ENCODE measurements around the gene LPGAT1.
"Not testable (repeated sequence)": the region's sequence is repeated elsewhere in the genome, so short reads cannot be mapped to it uniquely, and the experiment has no call there.

LPGAT1 gene

GRCh38 chr1:211732293-211732980 lies 98.1 kb downstream of the LPGAT1 start:
- DNase-seq, result no peak

GRCh38 chr1:211731456-211732292 lies 98.9 kb downstream of the LPGAT1 start:
- DNase-seq, result no peak

- no peak for DNase-seq
Observed at GRCh38 chr1:211730347-211730746, 100.2 kb downstream of the LPGAT1 start.

DNA sequence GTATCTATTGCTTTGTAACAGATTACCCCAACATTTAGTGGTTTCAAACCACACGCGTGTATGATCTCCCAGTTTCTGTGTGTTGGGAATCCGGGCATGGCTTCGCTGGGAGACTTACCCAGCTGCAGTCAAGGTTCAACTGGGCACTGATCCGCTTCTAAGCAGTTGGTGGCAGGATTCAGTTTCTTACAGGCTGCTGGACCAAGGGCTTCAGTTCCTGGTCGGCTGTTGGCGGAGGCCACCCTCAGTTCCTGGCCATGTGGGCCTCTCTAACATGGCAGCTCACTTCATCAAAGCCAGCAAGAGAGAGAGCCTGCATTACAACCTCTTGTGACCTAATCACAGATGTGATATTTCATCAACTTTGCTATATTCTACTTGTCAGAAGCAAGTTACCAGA lies 101.3 kb downstream of the LPGAT1 start:
- no peak for DNase-seq

- no peak for DNase-seq
Observed at GRCh38 chr1:211726467-211726995, 104.0 kb downstream of the LPGAT1 start.

- no peak for DNase-seq
Observed at GRCh38 chr1:211724687-211725196, 105.8 kb downstream of the LPGAT1 start.

DNA sequence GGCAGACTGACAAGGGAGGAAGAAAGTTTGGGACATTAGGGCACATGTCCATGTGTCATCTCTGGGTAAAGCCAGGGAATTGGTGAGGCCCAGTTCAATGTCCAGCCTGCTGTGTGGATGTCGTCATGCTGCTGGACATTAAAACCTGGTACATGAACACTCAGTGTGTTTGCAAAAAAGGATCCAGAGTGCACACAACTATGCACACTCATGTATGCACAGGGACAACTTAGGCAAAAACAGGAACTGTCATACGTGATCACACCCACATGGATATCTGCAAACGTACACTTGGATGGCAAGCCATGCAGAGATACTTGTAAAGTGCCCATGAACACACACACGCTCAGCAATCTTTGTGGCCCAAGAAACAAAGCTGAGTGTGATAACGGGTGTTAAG lies 107.3 kb downstream of the LPGAT1 start:
- no peak for DNase-seq

GRCh38 chr1:211722277-211723175 lies 108.0 kb downstream of the LPGAT1 start:
- DNase-seq, result no peak

DNA sequence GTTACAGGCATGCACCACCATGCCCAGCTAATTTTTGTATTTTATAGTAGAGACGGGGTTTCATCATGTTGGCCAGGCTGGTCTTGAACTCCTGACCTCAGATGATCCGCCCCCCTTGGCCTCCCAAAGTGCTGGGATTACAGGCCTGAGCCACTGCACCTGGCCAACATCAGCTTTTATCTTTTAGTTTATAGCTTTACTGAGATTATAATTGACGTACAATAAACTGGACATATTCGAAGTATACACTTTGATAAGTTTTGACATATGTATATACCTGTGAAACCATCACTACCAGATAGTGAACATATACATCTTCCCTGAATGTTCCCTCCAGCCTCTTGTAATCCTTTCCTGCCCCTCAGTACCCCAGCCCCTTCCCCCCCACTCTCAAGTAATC lies 114.0 kb downstream of the LPGAT1 start:
- not testable (repeated sequence) for DNase-seq

DNA sequence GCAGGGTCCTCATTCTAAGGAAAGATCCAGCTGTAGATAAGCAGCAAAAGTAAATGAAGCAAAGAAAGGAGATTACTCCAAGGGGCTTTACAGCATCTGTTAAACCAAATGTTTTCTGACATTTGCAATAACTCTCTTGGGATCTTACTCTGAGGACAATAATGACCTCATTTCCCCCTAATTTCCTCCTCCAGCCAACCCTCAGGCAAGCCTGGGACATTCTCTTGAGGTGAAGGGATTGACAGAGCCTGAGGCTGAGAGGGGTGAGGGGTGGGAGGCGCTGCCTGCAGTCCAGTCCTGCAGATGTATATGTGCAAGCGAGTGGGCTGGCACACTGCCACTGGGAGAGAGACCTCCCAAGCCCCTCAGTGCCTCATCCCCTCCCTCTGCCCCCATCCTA lies 114.6 kb downstream of the LPGAT1 start:
- DNase-seq, result no peak

DNA sequence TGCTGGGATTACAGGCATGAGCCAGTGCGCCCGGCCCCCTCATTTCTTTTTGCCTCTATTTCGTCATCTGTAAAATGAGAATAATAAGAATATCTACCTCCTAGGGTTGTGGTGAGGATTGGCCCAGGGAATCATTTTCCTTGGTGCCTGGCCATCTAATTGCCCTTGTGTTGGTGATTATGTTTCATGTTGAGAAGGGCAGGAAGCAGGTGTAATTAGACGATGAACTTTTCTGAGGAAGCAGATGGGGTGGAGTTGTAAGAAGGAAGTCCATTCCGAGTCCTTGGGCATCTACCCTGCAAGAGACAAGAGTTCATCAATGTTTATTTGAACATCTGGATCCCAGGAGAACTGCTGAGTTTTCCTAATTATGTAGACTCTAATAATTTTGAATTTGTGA lies 116.4 kb downstream of the LPGAT1 start:
- DNase-seq, result no peak

- no peak for DNase-seq
Observed at GRCh38 chr1:211713231-211713630, 117.3 kb downstream of the LPGAT1 start.

DNA sequence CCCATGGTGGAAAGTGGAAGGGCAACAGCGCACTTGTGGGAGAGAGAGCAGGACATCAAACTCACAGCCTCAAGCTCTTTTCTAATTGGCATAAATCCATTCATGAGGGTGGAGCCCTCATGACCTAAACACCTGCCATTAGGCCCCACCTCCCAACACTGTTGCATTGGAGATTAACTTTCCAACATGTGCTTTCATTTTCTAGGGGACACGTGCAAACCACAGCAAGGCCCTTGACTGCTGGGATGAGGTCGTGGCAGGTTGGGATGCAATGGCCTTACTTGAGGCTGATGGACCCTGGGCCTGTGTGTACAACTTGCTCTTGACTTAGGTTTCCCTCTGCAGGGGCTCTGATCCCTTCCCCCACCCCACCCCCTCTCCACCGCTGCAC lies 119.3 kb downstream of the LPGAT1 start:
- peak; percentile 28 for DNase-seq

DNA sequence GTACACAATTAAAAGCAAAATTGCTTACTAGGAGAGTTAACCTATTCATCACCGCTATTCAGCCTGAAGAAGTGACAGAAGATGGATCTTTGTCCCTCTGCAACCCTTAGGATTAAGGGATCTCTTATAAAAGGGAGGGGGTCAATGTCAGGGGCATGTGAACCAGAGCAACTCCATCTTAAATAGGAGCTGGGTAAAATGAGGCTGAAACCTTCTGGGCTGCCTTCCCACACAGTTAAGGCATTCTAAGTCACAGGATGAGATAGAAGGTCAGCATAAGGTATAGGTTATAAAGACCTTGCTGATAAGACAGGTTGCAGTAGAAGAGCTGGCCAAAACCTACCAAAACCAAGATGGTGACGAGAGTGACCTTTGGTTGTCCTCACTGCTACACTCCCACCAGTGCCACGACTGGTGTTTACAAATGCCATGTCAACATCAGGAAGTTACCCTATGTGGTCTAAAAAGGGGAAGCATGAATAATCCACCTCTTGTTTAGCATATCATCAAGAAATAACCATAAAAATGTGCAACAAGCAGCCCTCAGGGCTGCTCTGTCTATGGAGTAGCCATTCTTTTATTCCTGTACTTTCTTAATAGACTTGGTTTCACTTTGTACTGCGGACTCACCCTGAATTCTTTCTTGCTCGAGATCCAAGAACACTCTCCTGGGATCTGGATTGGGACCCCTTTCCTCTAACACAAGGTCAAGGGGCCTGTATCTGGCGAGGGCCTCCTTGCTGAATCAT lies 119.8 kb downstream of the LPGAT1 start:
- DNase-seq, result no peak

DNA sequence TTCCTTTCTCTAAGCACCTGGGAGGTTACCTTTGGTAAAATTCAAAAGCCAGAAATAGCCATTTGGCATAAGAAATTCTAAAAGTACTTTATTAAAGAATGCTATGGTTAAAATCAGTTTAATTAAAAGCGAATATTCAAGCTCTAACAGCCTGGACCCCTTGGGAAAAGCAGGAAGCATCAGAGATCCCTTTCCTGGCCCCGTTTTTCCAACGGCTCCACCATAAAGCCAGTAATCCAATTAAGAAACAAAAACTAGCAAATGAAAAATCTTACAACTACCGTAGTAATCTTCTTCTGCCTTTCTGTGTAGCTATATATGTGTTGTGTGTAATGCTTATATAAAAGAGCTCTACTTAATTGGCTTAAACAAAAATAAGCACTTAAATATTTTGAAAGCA lies 121.6 kb downstream of the LPGAT1 start:
- DNase-seq, result no peak

DNA sequence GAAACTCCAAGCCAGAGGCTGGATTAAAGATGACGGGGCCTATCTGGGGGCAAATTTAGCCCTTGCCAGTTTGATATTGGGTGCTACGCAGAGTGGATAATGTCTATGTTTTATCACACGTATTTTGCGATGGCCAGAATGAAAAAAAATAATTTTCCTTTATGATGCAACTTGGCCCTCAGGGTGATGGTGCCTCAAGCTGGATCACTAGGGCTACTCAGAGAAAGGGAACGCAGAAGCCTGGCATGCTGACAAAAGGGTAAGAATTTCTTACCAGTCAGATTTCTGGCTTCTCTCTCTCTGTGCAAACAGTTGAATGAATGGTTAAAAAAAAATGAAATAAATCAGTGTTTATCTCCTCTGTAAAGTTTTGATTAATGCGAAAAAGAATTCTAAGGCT lies 122.6 kb downstream of the LPGAT1 start:
- no peak for DNase-seq

GRCh38 chr1:211705467-211706091 lies 125.0 kb downstream of the LPGAT1 start:
- no peak for DNase-seq

DNA sequence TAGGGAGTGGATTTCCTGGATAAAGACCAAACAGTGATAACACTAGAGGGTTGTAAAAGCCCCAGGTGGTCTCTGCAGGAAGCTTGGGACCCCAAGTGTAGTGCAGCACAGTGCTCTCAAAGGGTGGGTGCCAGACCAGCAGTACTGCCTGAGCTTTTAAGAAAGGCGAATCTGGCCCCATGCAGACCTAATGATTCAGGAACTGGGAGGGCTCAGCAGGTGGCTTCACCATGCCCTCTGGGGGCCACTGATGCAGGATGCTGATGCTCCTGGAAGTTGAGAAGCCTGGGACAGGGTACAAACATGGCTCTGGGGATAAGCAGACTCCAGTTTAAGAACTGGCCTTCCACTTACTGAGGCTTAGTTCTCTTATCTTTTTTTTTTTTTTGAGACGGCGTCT lies 126.0 kb downstream of the LPGAT1 start:
- no peak for DNase-seq

DNA sequence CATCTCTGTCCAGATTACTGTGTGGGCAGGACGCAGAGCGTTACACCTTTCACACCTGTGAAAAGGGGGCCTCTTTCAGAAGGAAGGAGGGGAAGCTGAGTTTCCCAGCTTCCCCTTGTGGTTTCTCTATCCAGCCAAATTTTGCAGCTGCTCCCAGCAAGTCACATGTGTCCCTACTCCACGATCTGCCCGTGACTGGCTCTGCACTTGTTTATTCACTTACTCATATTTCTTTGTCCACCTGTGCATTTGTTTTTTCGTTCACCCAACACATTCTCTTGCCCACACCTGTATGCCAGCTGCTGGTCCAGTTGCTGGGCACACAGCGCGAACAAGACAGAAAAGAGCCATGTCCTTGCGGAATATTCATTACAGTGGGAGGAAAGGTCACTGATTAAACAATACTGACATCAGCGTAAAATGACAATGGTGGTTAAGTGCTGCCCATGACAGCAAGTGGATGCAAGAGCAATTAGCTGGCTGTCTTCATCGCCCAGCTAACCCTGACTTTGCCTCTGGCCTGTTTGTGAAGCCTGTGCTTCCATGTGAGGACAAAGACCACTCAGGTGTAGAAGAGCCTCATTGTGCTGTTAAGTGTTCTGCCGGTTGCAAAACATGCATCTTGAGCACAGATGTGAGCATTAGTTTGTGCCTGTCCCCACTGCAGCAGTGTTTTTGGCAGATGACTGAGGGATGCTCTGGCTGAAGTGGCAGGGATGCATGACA lies 126.6 kb downstream of the LPGAT1 start:
- no peak for DNase-seq

DNA sequence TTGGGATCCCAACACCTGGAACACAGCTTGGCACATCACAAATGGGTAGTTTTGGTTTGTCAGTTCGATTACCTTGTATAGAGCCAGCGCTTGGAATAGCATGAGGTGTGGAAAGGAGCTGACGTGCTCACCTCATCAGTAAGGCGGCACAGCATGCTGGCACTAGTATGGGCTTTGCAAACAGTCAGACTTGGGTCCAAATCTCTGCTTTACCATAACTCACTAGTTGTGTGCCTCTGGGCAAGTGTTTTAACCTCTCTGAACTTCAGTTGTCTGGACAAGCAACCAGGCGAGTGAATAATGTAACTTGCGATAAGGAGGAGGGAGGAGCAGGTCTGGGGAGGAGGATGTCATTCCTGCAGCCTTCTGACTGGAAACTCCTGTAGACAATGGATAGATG lies 128.8 kb downstream of the LPGAT1 start:
- no peak for DNase-seq

DNA sequence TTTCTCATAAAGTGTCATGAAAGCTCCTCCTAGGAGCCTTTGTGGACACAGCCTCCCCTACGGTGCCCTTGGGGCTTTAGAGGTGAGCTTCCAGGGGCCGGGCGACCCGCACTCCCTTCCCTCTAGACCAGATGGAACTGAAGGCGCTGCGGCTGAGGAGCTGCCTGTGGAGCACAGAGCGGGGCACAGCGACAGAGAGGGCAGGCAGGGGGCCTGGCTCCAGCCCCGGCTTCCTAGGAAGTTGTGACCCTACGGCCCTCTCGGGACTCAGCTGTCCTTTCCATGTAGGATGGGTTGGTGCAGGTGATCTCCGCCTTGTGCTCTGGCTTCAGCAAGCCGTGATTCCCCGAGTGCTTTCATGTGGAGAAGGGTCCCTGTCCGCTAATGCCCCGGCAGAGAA lies 131.5 kb downstream of the LPGAT1 start:
- no peak for DNase-seq

Measured in hematopoietic multipotent progenitor cell treated with erythropoietin and hydrocortisone succinate and interleukin-3 and kit ligand, for 8 days (in vitro differentiated cells).